ENCODE data around the gene SSX2.
"Not testable (repeated sequence)": the region's sequence is repeated elsewhere in the genome, so short reads cannot be mapped to it uniquely, and the experiment has no call there.

GRCh38 chrX:52648956-52649355, 58.0 kb downstream of the SSX2 start:
- TF ChIP-seq REST (IDR thresholded peaks at IDR 0.05; ENCODE audit: borderline replicate concordance); CTCF (IDR thresholded peaks at IDR 0.05; ENCODE audit: poor library complexity, severe bottlenecking); POLR2AphosphoS5 (IDR thresholded peaks at IDR 0.05); TAF1 (IDR thresholded peaks at IDR 0.05; ENCODE audit: low read depth); RAD21 (conservative IDR thresholded peaks at IDR 0.05): not testable (repeated sequence)
